PC-3 (cell line): ENCODE measurements around the gene PRSS48. TPM values are rescaled to one million over a fixed set of nuclear protein-coding genes. Genes with fewer than 3 reads are reported as not detected.
"Not testable (repeated sequence)": the region's sequence is repeated elsewhere in the genome, so short reads cannot be mapped to it uniquely, and the experiment has no call there.

Experiments used
- ATAC-seq: fragments of 200-7000 bp; cut with Tn5 transposase; 2 replicates; pipeline ENCODE4 v1.9.1; 2020; ENCODE audit warnings: mild to moderate bottlenecking, moderate library complexity
- BruUV-seq: library from RNA; stranded (reverse); fragments of 400-500 nt; replicated peaks from 2 replicates; lab custom pipeline; 2021; lab: Mats Ljungman, UMichigan
- CTCF ChIA-PET: fragments of 300-600 bp; sonication (Branson Sonifier 250); formaldehyde crosslinking; loops from one replicate; lab custom pipeline; 2022; ENCODE audit warnings: antibody characterized with exemption; lab: Charles Lee
- POLR2A ChIA-PET: fragments of 300-600 bp; sonication (Branson Sonifier 250); formaldehyde crosslinking; loops from one replicate; lab custom pipeline; 2022; ENCODE audit warnings: antibody characterized with exemption; ENCODE audit not compliant: unreplicated experiment; lab: Charles Lee
- DNase-seq: peaks from one replicate; pipeline ENCODE4 v3.0.0-alpha.2; 2015
- H2AFZ ChIP-seq: fragments of 300-600 bp; sonication (generic); 2 replicates; pipeline ENCODE4 v1.6.0; 2016; ENCODE audit warnings: antibody characterized with exemption, low read length
- H3F3A ChIP-seq: fragments of 300-600 bp; sonication (generic); one replicate; pipeline ENCODE4 v1.6.0; 2017; ENCODE audit warnings: antibody characterized with exemption, low read length, control low read depth, mild to moderate bottlenecking; ENCODE audit not compliant: unreplicated experiment
- H3K27ac ChIP-seq: fragments of 300-600 bp; sonication (generic); 2 replicates; pipeline ENCODE4 v1.5.1; 2016; ENCODE audit warnings: mild to moderate bottlenecking, low read length
- H3K27me3 ChIP-seq: fragments of 300-600 bp; sonication (generic); 2 replicates; pipeline ENCODE4 v1.6.1; 2016; ENCODE audit warnings: low read length, mixed read lengths
- H3K36me3 ChIP-seq: fragments of 300-600 bp; sonication (generic); 2 replicates; pipeline ENCODE4 v1.6.1; 2016; ENCODE audit warnings: low read depth, mixed run types, low read length, mixed read lengths
- H3K4me1 ChIP-seq: fragments of 300-600 bp; sonication (generic); 2 replicates; pipeline ENCODE4 v1.5.1; 2016; ENCODE audit warnings: low read length; ENCODE audit not compliant: insufficient read depth
- H3K4me2 ChIP-seq: fragments of 300-600 bp; sonication (generic); 2 replicates; pipeline ENCODE4 v1.6.0; 2016; ENCODE audit warnings: low read length
- H3K4me3 ChIP-seq: fragments of 300-600 bp; sonication (generic); 2 replicates; pipeline ENCODE4 v1.5.1; 2016; ENCODE audit warnings: mild to moderate bottlenecking, low read length, mixed read lengths
- H3K79me2 ChIP-seq: fragments of 300-600 bp; sonication (generic); 2 replicates; pipeline ENCODE4 v1.6.1; 2017; ENCODE audit warnings: low read length, mixed read lengths
- H3K9ac ChIP-seq: fragments of 300-600 bp; sonication (generic); 2 replicates; pipeline ENCODE4 v1.6.0; 2016; ENCODE audit warnings: mild to moderate bottlenecking, low read length
- H3K9me2 ChIP-seq: fragments of 300-600 bp; sonication (generic); replicated peaks from 2 replicates; pipeline ENCODE4 v1.6.1; 2016; ENCODE audit warnings: mixed run types, low read length, mixed read lengths
- H3K9me3 ChIP-seq: fragments of 300-600 bp; sonication (generic); 2 replicates; pipeline ENCODE4 v1.6.1; 2016; ENCODE audit warnings: low read length, mixed read lengths
- H4K20me1 ChIP-seq: fragments of 300-600 bp; sonication (generic); 2 replicates; pipeline ENCODE4 v1.6.1; 2016; ENCODE audit warnings: low read length, mixed read lengths
- EZH2 ChIP-seq: fragments of 300-600 bp; sonication (generic); IDR thresholded peaks from one replicate; pipeline ENCODE4 v1.6.1; 2017; ENCODE audit warnings: antibody characterized with exemption, mild to moderate bottlenecking, low read length; ENCODE audit not compliant: unreplicated experiment
- EZH2phosphoT487 ChIP-seq: fragments of 300-600 bp; sonication (generic); IDR thresholded peaks from 2 replicates; pipeline ENCODE4 v1.6.1; 2018; ENCODE audit warnings: mild to moderate bottlenecking, antibody characterized with exemption, low read length, borderline replicate concordance
- intact Hi-C: fragments of 100-400 bp; cut with micrococcal nuclease; formaldehyde crosslinking; loops from 2 replicates; pipeline ENCODE4 v1.9.0; 2023
- total RNA-seq: library from RNA; depleted of rRNA; stranded (reverse); fragments of >200 nt; gene quantifications from 2 replicates; pipeline ENCODE4 v1.2.3, GENCODE V29; 2014
- TF ChIP-seq, protein P1 (sequence below): fragments of 300-600 bp; sonication (generic); conservative IDR thresholded peaks from 2 replicates; pipeline ENCODE4 v1.5.1; 2017; ENCODE audit warnings: antibody characterized with exemption, low read depth, mild to moderate bottlenecking, low read length

PRSS48 gene
- total RNA-seq, 1 experiment from 2014 or later, result not detected

DNA sequence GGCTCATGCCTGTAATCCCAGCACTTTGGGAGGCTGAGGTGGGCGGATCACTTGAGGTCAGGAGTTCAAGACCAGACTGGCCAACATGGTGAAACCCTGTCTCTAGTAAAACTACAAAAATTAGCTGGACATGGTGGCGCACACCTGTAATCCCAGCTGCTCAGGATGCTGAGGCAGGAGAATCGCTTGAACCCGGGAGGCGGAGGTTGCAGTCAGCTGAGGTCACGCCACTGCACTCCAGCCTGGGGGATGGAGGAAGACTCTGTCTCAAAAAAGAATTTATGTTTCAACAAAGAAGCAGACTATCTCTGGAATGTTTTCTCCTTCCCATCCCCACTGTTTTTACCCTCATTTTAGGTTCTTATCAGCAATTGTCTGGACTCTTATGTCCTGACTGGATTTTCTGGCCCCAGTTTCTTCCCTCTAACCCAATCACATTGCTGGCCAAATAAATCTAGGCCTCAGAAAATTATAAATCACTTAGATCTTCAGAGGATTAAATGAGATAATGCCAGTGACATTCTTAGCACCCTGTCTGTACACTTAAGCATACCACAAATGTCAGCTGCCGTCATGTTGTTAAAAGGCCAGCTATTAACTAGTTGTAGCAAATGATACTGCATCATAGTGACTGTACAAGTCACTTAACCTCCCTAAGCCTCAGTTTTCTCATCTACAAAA lies 44.9 kb upstream of the PRSS48 start:
- H3K4me2 ChIP-seq, result no peak overlapping the region
- no peak overlapping the region for H2AFZ ChIP-seq
- H3F3A ChIP-seq, result no peaks in the 10 kb centered on the region
- ATAC-seq, result no peak
- DNase-seq, result no peak
- no peak overlapping the region for H3K27ac ChIP-seq
- TF ChIP-seq, protein P1, sequence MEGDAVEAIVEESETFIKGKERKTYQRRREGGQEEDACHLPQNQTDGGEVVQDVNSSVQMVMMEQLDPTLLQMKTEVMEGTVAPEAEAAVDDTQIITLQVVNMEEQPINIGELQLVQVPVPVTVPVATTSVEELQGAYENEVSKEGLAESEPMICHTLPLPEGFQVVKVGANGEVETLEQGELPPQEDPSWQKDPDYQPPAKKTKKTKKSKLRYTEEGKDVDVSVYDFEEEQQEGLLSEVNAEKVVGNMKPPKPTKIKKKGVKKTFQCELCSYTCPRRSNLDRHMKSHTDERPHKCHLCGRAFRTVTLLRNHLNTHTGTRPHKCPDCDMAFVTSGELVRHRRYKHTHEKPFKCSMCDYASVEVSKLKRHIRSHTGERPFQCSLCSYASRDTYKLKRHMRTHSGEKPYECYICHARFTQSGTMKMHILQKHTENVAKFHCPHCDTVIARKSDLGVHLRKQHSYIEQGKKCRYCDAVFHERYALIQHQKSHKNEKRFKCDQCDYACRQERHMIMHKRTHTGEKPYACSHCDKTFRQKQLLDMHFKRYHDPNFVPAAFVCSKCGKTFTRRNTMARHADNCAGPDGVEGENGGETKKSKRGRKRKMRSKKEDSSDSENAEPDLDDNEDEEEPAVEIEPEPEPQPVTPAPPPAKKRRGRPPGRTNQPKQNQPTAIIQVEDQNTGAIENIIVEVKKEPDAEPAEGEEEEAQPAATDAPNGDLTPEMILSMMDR, result no peak
- TF ChIP-seq EZH2phosphoT487 (no peak), EZH2 (no peak)
- ChIA-PET POLR2A (no interaction called here), CTCF (no interaction called here)
- intact Hi-C loops, result no loop called here
- BruUV-seq, result no TSS peak
- H3K36me3 ChIP-seq, result no peaks in the 10 kb centered on the region
- H3K9me2 ChIP-seq, result no peaks in the 10 kb centered on the region
- no peaks in the 10 kb centered on the region for H3K27me3 ChIP-seq
- no peaks in the 10 kb centered on the region for H4K20me1 ChIP-seq
- H3K4me1 ChIP-seq, result peaks cover 22% of the 10 kb centered on the region
- H3K4me3 ChIP-seq, result no peak overlapping the region
- no peak overlapping the region for H3K9ac ChIP-seq
- H3K79me2 ChIP-seq, result peaks cover 16% of the 10 kb centered on the region; the same call in 1 of the 2 replicates
- H3K9me3 ChIP-seq, result no peaks in the 10 kb centered on the region

DNA sequence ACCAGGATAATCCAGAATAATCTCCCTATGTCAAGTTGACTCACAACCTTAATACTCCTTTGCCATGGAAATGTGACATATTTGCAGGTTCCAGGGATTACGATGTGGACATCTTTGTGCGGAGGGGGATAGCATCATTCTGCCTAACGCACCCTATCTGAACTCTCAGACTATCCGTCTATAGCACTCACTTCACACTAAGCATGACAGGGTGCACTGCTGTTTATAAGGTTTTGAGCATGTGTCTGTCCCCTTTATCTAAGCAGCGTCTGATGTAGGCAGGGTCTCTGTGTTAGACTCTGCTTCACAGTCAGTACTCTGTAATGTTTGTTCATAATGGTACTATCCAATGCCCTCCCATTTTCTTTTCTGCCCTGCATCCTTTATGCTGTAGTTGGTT lies 43.4 kb upstream of the PRSS48 start:
- intact Hi-C loops, result no loop called here
- no peaks in the 10 kb centered on the region for H3F3A ChIP-seq
- POLR2A ChIA-PET, result no interaction called here
- 0 out of 2 replicates have a peak, but pooled peaks cover 8% of the 10 kb centered on the region for H3K79me2 ChIP-seq
- H3K36me3 ChIP-seq, result no peaks in the 10 kb centered on the region
- H3K4me2 ChIP-seq, result no peak overlapping the region
- BruUV-seq, result no TSS peak
- H3K9me2 ChIP-seq, result no peaks in the 10 kb centered on the region
- no peak for DNase-seq
- no peak overlapping the region for H3K4me3 ChIP-seq
- no peaks in the 10 kb centered on the region for H4K20me1 ChIP-seq
- peaks cover 7% of the 10 kb centered on the region for H3K4me1 ChIP-seq
- H3K27me3 ChIP-seq, result no peaks in the 10 kb centered on the region
- CTCF ChIA-PET, result no interaction called here
- no peak overlapping the region for H3K9ac ChIP-seq
- no peak for ATAC-seq
- H3K9me3 ChIP-seq, result no peaks in the 10 kb centered on the region
- H2AFZ ChIP-seq, result no peak overlapping the region
- no peak overlapping the region for H3K27ac ChIP-seq
- no peak for TF ChIP-seq EZH2phosphoT487

DNA sequence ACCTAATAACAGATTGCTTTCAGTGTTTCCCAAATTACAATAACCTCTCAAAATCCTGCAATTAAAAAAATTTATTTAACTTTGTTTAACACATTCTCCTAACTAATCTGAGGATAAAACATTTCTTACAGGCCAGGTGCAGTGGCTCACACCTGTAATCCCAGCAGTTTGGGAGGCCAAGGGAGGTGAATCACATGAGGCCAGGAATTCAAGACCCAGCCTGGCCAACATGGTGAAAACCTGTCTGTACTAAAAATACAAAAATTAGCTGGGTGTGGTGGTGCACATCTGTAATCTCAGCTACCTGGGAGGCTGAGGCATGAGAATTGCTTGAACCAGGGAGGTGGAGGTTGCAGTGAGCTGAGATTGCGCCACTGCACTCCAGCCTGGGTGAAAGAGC lies 41.6 kb upstream of the PRSS48 start:
- H2AFZ ChIP-seq, H3K9me2 ChIP-seq, H3F3A ChIP-seq, CTCF ChIA-PET, intact Hi-C loops, DNase-seq, H3K4me3 ChIP-seq, H3K36me3 ChIP-seq, H3K9me3 ChIP-seq, H4K20me1 ChIP-seq, H3K27ac ChIP-seq, H3K27me3 ChIP-seq, H3K4me2 ChIP-seq, BruUV-seq, H3K4me1 ChIP-seq, ATAC-seq, POLR2A ChIA-PET, H3K9ac ChIP-seq, H3K79me2 ChIP-seq: not testable (repeated sequence)

DNA sequence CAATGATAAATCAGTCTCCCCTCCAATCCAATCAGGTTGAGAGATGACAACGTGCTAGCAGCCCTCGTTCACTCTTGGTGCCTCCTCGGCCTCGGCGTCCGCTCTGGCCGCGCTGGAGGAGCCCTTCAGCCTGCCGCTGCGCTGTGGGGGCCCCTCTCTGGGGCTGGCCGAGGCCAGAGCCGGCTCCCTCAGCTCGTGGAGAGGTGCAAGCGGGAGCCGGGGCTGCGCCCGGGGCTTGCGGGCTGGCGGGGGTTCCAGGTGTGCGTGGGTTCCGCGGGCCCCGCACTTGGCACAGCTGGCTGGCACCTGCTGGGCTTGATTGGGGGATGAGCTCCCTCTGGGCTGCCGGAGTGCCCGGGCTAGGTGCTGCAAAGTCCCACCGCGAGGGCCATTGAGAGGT lies 40.9 kb upstream of the PRSS48 start:
- H3K79me2 ChIP-seq, result no peaks in the 10 kb centered on the region
- intact Hi-C loops, result no loop called here
- no peaks in the 10 kb centered on the region for H3F3A ChIP-seq
- no peak for DNase-seq
- no peaks in the 10 kb centered on the region for H3K9me3 ChIP-seq
- no peaks in the 10 kb centered on the region for H3K4me1 ChIP-seq
- ChIA-PET POLR2A (no interaction called here), CTCF (no interaction called here)
- no peak overlapping the region for H2AFZ ChIP-seq
- no peak overlapping the region for H3K9ac ChIP-seq
- no peak overlapping the region for H3K27ac ChIP-seq
- no peak overlapping the region for H3K4me2 ChIP-seq
- H3K36me3 ChIP-seq, result no peaks in the 10 kb centered on the region
- no peak for TF ChIP-seq EZH2phosphoT487
- TF ChIP-seq, protein P1, result no peak
- no peak for TF ChIP-seq EZH2
- no peaks in the 10 kb centered on the region for H3K9me2 ChIP-seq
- H3K4me3 ChIP-seq, result no peak overlapping the region
- H3K27me3 ChIP-seq, result no peaks in the 10 kb centered on the region
- no TSS peak for BruUV-seq
- H4K20me1 ChIP-seq, result no peaks in the 10 kb centered on the region
- ATAC-seq, result no peak
